Measurements from ENCODE around the gene GPBAR1.
"Not testable (repeated sequence)": the region's sequence is repeated elsewhere in the genome, so short reads cannot be mapped to it uniquely, and the experiment has no call there.

The GPBAR1 gene

GRCh38 chr2:218267259-218267658, 6.4 kb downstream of the GPBAR1 start:
- DNase-seq (ENCODE audit: low read depth in 2 of 2) = no peak

GRCh38 chr2:218269900-218270720, 9.3 kb downstream of the GPBAR1 start, which contains the start of the genes AAMP and PNKD:
TSS of gene AAMP (minus strand) at chr2:218270137. CDS start at chr2:218270086, 51 bp downstream.
TSS of gene PNKD (plus strand) at chr2:218270519. CDS start at chr2:218270536, 17 bp downstream.
- DNase-seq (ENCODE audit: low read depth in 2 of 2) = peak; percentile 100

- DNase-seq (ENCODE audit: low read depth in 2 of 2) = no peak
Measured at GRCh38 chr2:218270721-218271486, 10.1 kb downstream of the GPBAR1 start.

- no peak for DNase-seq (ENCODE audit: low read depth in 2 of 2)
Measured at GRCh38 chr2:218271487-218271797, 10.6 kb downstream of the GPBAR1 start.

GRCh38 chr2:218271865-218272530, 11.2 kb downstream of the GPBAR1 start:
- DNase-seq (ENCODE audit: low read depth in 2 of 2) = no peak

GRCh38 chr2:218272531-218273212, 11.9 kb downstream of the GPBAR1 start:
- peak; percentile 65 to 68 for DNase-seq (ENCODE audit: low read depth in 2 of 2)

GRCh38 chr2:218273214-218273907, 12.5 kb downstream of the GPBAR1 start:
- not testable (repeated sequence) for DNase-seq (ENCODE audit: low read depth in 2 of 2)

- no peak for DNase-seq (ENCODE audit: low read depth in 2 of 2)
Measured at GRCh38 chr2:218273908-218274249, 13.1 kb downstream of the GPBAR1 start.

- DNase-seq (ENCODE audit: low read depth in 2 of 2) = no peak
Measured at GRCh38 chr2:218274586-218274985, 13.8 kb downstream of the GPBAR1 start.

GRCh38 chr2:218275371-218276072, 14.7 kb downstream of the GPBAR1 start:
- no peak for DNase-seq (ENCODE audit: low read depth in 2 of 2)

GRCh38 chr2:218276986-218277755, 16.4 kb downstream of the GPBAR1 start:
- no peak for DNase-seq (ENCODE audit: low read depth in 2 of 2)

GRCh38 chr2:218277921-218278320, 17.1 kb downstream of the GPBAR1 start:
- no peak for DNase-seq (ENCODE audit: low read depth in 2 of 2)

- no peak for DNase-seq (ENCODE audit: low read depth in 2 of 2)
Measured at GRCh38 chr2:218278531-218279360, 17.9 kb downstream of the GPBAR1 start.

GRCh38 chr2:218280260-218280870, 19.6 kb downstream of the GPBAR1 start:
- no peak for DNase-seq (ENCODE audit: low read depth in 2 of 2)

- no peak for DNase-seq (ENCODE audit: low read depth in 2 of 2)
Measured at GRCh38 chr2:218281449-218281848, 20.6 kb downstream of the GPBAR1 start.

GRCh38 chr2:218282173-218282991, 21.6 kb downstream of the GPBAR1 start:
- DNase-seq (ENCODE audit: low read depth in 2 of 2) = no peak

GRCh38 chr2:218284106-218284811, 23.4 kb downstream of the GPBAR1 start:
- peak; percentile 53 to 59 for DNase-seq (ENCODE audit: low read depth in 2 of 2)

Measured in stimulated activated CD8-positive, alpha-beta memory T cell treated with anti-CD3 and anti-CD28 coated beads, Interleukin-7, amount 100 ng/mL, for 4 hours (primary cell).